ENCODE data around the gene CYP27B1. TPM values are rescaled to one million over a fixed set of nuclear protein-coding genes. Genes with fewer than 3 reads are reported as not detected.

CYP27B1 gene
- total RNA-seq, 2 donors from 2014 or later, result 0.14 to 0.91 TPM

DNA sequence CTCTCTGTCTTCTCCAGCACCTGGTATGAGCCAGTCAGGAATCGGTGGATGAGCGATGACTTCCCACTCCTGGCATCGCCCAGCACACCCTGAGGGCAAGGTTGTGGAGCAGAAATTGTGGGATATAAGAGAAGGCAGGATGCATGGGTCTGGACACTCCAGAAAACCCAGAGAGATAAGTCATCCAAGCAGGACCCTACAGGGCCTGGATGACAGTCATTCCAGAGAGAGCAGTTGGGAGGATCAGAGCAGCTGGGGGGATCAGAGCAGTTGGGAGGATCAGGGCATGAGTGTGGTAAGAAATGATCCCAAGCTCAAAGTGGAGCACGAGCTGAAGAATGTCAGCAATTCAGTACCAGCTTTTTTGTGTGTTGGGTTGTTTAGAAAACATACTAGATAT, 32.3 kb downstream of the CYP27B1 start:
- Histone ChIP-seq H3K27ac (no peak overlapping the region), H3K9me3 (no peaks in the 10 kb centered on the region), H3K27me3 (replicated peaks; ENCODE audit: insufficient read depth) (peaks cover 10% of the 10 kb centered on the region), H3K36me3 (no peaks in the 10 kb centered on the region), H3K4me1 (replicated peaks) (peaks cover 22% of the 10 kb centered on the region), H3K4me3 (no peak overlapping the region)
- WGBS, result 72% methylated on average over 4 of the region's 4 CpGs
- intact Hi-C loops (cut with DNase I), result no loop called here
- no peak for DNase-seq (ENCODE audit: low spot score)
- TF ChIP-seq, protein P1, sequence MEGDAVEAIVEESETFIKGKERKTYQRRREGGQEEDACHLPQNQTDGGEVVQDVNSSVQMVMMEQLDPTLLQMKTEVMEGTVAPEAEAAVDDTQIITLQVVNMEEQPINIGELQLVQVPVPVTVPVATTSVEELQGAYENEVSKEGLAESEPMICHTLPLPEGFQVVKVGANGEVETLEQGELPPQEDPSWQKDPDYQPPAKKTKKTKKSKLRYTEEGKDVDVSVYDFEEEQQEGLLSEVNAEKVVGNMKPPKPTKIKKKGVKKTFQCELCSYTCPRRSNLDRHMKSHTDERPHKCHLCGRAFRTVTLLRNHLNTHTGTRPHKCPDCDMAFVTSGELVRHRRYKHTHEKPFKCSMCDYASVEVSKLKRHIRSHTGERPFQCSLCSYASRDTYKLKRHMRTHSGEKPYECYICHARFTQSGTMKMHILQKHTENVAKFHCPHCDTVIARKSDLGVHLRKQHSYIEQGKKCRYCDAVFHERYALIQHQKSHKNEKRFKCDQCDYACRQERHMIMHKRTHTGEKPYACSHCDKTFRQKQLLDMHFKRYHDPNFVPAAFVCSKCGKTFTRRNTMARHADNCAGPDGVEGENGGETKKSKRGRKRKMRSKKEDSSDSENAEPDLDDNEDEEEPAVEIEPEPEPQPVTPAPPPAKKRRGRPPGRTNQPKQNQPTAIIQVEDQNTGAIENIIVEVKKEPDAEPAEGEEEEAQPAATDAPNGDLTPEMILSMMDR (IDR thresholded peaks at IDR 0.05), result no peak
- no peak for TF ChIP-seq POLR2A (IDR thresholded peaks at IDR 0.05)

DNA sequence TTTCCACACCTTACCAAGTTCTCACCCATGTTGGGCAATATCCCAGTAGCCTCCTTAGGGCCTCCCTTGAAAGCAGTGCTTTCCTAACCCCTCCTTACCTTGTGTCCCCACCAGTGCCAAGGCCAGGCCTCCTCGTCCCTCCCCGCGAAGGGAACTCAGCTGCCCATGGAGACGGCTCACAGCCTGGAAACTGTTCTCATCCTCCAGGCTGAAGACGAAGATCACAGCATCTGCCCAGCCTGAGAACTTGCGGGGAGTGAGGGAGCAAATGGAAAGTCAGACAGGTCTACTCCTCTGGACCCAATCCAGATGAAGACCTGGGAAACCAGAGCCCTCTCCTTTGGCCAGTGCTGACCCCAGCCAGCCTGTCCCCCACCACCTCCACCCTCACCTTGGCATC, 33.0 kb downstream of the CYP27B1 start:
- TF ChIP-seq POLR2A (IDR thresholded peaks at IDR 0.05) (no peak), POLR2AphosphoS5 (IDR thresholded peaks at IDR 0.05) (no peak)
- TF ChIP-seq, protein P1 (IDR thresholded peaks at IDR 0.05), result no peak
- intact Hi-C loops (cut with DNase I), result no loop called here
- Histone ChIP-seq H3K27me3 (replicated peaks; ENCODE audit: insufficient read depth) (peaks cover 10% of the 10 kb centered on the region), H3K36me3 (no peaks in the 10 kb centered on the region), H3K27ac (no peak overlapping the region), H3K4me1 (replicated peaks) (peaks cover 22% of the 10 kb centered on the region), H3K4me3 (no peak overlapping the region), H3K9me3 (no peaks in the 10 kb centered on the region)
- no peak for DNase-seq (ENCODE audit: low spot score)
- WGBS, result 74% methylated on average over 6 of the region's 6 CpGs

DNA sequence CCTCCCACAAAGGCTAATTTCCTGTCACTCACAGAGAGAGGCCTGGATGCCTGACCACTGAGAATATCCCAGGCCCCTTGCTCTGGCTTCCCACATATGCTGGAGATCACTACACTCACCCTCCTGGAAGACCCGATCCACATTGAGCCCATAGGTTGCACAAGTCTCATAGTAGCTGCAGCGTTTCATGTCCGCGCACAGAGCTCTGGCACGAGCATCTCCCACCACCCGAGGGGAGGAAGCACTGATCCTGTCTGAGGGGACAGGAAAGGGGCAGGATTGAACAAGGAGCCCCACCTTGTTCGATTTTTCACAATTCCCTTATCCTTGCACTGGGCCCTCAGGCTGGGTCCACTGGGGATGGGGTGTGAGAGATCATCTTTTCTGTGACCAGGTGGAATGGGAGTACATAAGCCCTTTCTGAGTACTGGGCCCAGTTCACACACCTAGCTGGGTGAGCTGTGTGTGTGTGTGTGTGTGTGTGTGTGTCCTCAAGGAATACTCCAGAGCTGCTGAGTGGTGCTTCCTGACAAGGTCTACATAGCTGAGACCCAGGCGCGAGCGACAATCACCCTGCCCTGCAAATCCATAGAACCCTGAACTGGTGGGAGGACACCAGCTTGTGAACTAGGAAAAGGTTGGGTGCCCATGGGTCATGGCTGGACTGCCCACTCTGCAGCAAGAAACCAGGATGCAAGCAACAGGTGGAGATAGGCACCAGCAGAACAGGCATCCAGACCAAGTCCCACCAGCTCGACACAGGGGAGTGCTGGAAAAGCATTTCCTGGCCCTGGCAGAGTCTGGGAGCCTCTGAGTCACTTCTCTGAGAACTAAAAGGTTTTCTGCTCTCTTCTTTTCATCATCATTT, 33.9 kb downstream of the CYP27B1 start:
- 81% methylated on average over 11 of the region's 11 CpGs for WGBS
- peaks cover 10% of the 10 kb centered on the region for H3K27me3 ChIP-seq (replicated peaks; ENCODE audit: insufficient read depth)
- H3K4me3 ChIP-seq, result no peak overlapping the region
- H3K36me3 ChIP-seq, result no peaks in the 10 kb centered on the region
- intact Hi-C loops (cut with DNase I), result no loop called here
- TF ChIP-seq POLR2AphosphoS5 (IDR thresholded peaks at IDR 0.05), result no peak
- TF ChIP-seq, protein P1 (IDR thresholded peaks at IDR 0.05), result no peak
- no peak for TF ChIP-seq POLR2A (IDR thresholded peaks at IDR 0.05)
- H3K27ac ChIP-seq, result no peak overlapping the region
- peaks cover 17% of the 10 kb centered on the region for H3K4me1 ChIP-seq (replicated peaks)
- H3K9me3 ChIP-seq, result no peaks in the 10 kb centered on the region
- no peak for DNase-seq (ENCODE audit: low spot score)

DNA sequence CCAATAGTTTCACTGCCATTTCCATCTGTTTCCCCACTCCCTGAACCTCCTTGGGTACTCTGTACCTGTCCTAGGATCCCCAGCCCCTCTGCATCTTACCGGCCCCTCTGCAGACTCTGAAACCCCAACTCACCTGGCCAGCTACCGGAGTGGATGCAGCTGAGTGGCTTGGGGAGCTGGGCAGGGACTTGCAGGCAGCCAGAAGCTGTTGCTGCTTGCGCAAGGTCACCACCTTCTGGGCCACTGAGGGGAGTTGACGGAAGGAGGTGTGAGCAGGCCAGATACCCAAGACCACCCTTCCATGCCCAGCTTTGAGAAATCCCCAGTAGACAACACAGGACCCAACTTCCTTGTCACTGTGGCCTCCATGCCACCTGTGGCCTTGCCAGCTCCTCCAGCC, 34.6 kb downstream of the CYP27B1 start:
- intact Hi-C loops (cut with DNase I), result no loop called here
- no peak overlapping the region for H3K27ac ChIP-seq
- 56% methylated on average over 4 of the region's 4 CpGs for WGBS
- peaks cover 11% of the 10 kb centered on the region for H3K4me1 ChIP-seq (replicated peaks)
- H3K27me3 ChIP-seq (replicated peaks; ENCODE audit: insufficient read depth), result peaks cover 6% of the 10 kb centered on the region
- no peak for DNase-seq (ENCODE audit: low spot score)
- TF ChIP-seq POLR2A (IDR thresholded peaks at IDR 0.05) (no peak), POLR2AphosphoS5 (IDR thresholded peaks at IDR 0.05) (no peak)
- TF ChIP-seq, protein P1 (IDR thresholded peaks at IDR 0.05), result no peak
- no peaks in the 10 kb centered on the region for H3K36me3 ChIP-seq
- H3K4me3 ChIP-seq, result no peak overlapping the region
- no peaks in the 10 kb centered on the region for H3K9me3 ChIP-seq
